Hematopoietic multipotent progenitor cell treated with erythropoietin and hydrocortisone succinate and interleukin-3 and kit ligand, for 4 days (in vitro differentiated cells): ENCODE results near the gene ACYP1.

Experiments
- DNase-seq: peaks from one replicate; pipeline ENCODE4 v3.0.0-alpha.2; 2015

ACYP1 gene

GRCh38 chr14:75040507-75040906 lies 23.3 kb downstream of the ACYP1 start:
- peak; percentile 64 for DNase-seq

- DNase-seq, result no peak
Measured at GRCh38 chr14:75032939-75033338, 30.9 kb downstream of the ACYP1 start.

- no peak for DNase-seq
Measured at GRCh38 chr14:75030147-75030546, 33.7 kb downstream of the ACYP1 start.

- DNase-seq, result no peak
Measured at GRCh38 chr14:75025876-75026275, 37.9 kb downstream of the ACYP1 start.

GRCh38 chr14:75025082-75025481 lies 38.7 kb downstream of the ACYP1 start:
- peak; percentile 65 for DNase-seq

GRCh38 chr14:75023108-75023507 lies 40.7 kb downstream of the ACYP1 start:
- no peak for DNase-seq

GRCh38 chr14:75022655-75023054 lies 41.2 kb downstream of the ACYP1 start:
- peak; percentile 69 for DNase-seq

GRCh38 chr14:75018694-75019093 lies 45.1 kb downstream of the ACYP1 start:
- no peak for DNase-seq

- no peak for DNase-seq
Measured at GRCh38 chr14:75016815-75017214, 47.0 kb downstream of the ACYP1 start.

GRCh38 chr14:75015496-75015895 lies 48.3 kb downstream of the ACYP1 start:
- no peak for DNase-seq

GRCh38 chr14:75013290-75013689 lies 50.5 kb downstream of the ACYP1 start:
- no peak for DNase-seq

- DNase-seq, result no peak
Measured at GRCh38 chr14:75011356-75011994, 52.3 kb downstream of the ACYP1 start.

GRCh38 chr14:75010472-75011093 lies 53.2 kb downstream of the ACYP1 start:
- DNase-seq, result no peak

- DNase-seq, result no peak
Measured at GRCh38 chr14:75009176-75009575, 54.6 kb downstream of the ACYP1 start.

- DNase-seq, result no peak
Measured at GRCh38 chr14:75005357-75005756, 58.5 kb downstream of the ACYP1 start.

- peak; percentile 20 for DNase-seq
Measured at GRCh38 chr14:75003250-75004027, 60.4 kb downstream of the ACYP1 start.
